ENCODE results near the gene CCDC38. TPM values are rescaled to one million over a fixed set of nuclear protein-coding genes. Genes with fewer than 3 reads are reported as not detected.

CCDC38 gene
- total RNA-seq, 2 donors from 2014 or later = 0.14 to 0.34 TPM

DNA sequence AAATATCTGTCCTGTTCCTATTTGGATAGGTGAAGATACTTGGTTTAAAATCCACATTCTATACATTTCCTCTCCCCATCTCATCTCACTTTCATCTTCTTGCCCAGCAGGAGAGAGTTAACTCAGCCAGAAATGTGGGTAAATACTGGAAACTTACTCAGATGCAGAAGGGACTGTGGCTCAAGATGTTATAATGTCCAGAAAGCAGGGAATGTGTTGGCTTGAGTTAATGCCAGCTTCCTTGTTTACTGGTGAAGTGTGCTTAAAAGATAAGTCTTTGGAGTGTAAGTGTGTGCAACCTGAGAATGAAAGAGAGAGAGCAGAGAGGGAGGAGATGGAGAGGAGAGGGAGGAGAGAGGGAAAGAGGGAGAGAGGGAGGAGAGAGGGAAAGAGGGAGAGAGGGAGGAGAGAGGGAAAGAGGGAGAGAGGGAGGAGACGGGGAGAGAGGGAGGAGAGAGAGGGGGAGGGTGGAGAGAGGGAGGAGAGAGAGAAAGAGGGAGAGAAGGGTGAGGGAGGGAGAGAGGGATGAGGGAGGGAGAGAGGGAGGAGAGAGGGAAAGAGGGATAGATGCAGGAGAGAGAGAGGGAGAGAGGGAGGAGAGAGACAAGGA, 105.7 kb downstream of the CCDC38 start:
- Histone ChIP-seq H3K36me3 (no peaks in the 10 kb centered on the region), H3K27ac (no peak overlapping the region), H3K9me3 (no peaks in the 10 kb centered on the region), H3K4me3 (no peak overlapping the region), H3K27me3 (replicated peaks; ENCODE audit: insufficient read depth) (no peaks in the 10 kb centered on the region), H3K4me1 (replicated peaks) (no peaks in the 10 kb centered on the region)
- TF ChIP-seq POLR2AphosphoS5 (IDR thresholded peaks at IDR 0.05) (no peak), POLR2A (IDR thresholded peaks at IDR 0.05) (no peak)
- TF ChIP-seq, protein P1, sequence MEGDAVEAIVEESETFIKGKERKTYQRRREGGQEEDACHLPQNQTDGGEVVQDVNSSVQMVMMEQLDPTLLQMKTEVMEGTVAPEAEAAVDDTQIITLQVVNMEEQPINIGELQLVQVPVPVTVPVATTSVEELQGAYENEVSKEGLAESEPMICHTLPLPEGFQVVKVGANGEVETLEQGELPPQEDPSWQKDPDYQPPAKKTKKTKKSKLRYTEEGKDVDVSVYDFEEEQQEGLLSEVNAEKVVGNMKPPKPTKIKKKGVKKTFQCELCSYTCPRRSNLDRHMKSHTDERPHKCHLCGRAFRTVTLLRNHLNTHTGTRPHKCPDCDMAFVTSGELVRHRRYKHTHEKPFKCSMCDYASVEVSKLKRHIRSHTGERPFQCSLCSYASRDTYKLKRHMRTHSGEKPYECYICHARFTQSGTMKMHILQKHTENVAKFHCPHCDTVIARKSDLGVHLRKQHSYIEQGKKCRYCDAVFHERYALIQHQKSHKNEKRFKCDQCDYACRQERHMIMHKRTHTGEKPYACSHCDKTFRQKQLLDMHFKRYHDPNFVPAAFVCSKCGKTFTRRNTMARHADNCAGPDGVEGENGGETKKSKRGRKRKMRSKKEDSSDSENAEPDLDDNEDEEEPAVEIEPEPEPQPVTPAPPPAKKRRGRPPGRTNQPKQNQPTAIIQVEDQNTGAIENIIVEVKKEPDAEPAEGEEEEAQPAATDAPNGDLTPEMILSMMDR (IDR thresholded peaks at IDR 0.05) = no peak
- 0% methylated on average over 1 of the region's 1 CpG for WGBS
- DNase-seq (ENCODE audit: low spot score) = no peak
- intact Hi-C loops (cut with DNase I) = no loop called here

- Histone ChIP-seq H3K36me3 (no peaks in the 10 kb centered on the region), H3K27me3 (replicated peaks; ENCODE audit: insufficient read depth) (no peaks in the 10 kb centered on the region), H3K9me3 (no peaks in the 10 kb centered on the region), H3K4me1 (replicated peaks) (no peaks in the 10 kb centered on the region), H3K27ac (no peak overlapping the region), H3K4me3 (no peak overlapping the region)
- intact Hi-C loops (cut with DNase I) = no loop called here
- DNase-seq (ENCODE audit: low spot score) = no peak
- 4% methylated on average over 3 of the region's 3 CpGs for WGBS
- TF ChIP-seq POLR2A (IDR thresholded peaks at IDR 0.05) (no peak), POLR2AphosphoS5 (IDR thresholded peaks at IDR 0.05) (no peak)
- TF ChIP-seq, protein P1 (IDR thresholded peaks at IDR 0.05) = no peak
Observed at GRCh38 chr12:95836185-95836609, 106.2 kb downstream of the CCDC38 start.

DNA sequence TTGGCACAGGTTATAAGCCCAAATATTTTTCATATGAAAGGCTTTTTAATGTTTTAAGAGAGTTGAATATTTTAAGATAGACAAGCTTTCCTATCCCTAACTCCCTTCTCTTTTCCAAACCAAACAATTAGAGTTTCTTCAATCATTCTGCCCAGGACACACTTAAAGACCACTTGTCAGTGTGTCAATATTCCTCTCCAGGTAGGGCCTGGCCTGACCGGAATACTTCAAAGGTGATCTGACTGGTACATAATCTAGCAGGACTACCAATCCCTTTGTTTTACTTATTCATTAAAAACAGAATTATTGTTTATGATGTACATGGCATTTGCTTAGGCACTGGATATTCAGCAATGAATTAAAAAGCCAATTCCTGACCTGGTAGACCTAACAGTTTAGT, 107.8 kb downstream of the CCDC38 start:
- Histone ChIP-seq H3K27ac (no peak overlapping the region), H3K4me3 (no peak overlapping the region), H3K9me3 (no peaks in the 10 kb centered on the region), H3K4me1 (replicated peaks) (no peaks in the 10 kb centered on the region), H3K36me3 (no peaks in the 10 kb centered on the region), H3K27me3 (replicated peaks; ENCODE audit: insufficient read depth) (no peaks in the 10 kb centered on the region)
- WGBS = 69% methylated on average over 1 of the region's 1 CpG
- TF ChIP-seq POLR2A (IDR thresholded peaks at IDR 0.05) (no peak), POLR2AphosphoS5 (IDR thresholded peaks at IDR 0.05) (no peak)
- TF ChIP-seq, protein P1 (IDR thresholded peaks at IDR 0.05) = no peak
- DNase-seq (ENCODE audit: low spot score) = no peak
- intact Hi-C loops (cut with DNase I) = no loop called here

GRCh38 chr12:95830335-95831089, 111.9 kb downstream of the CCDC38 start:
- DNase-seq (ENCODE audit: low spot score) = no peak
- no peak for TF ChIP-seq POLR2AphosphoS5 (IDR thresholded peaks at IDR 0.05)
- Histone ChIP-seq H3K9me3 (no peaks in the 10 kb centered on the region), H3K4me3 (no peak overlapping the region), H3K4me1 (replicated peaks) (no peaks in the 10 kb centered on the region), H3K27ac (no peak overlapping the region), H3K27me3 (replicated peaks; ENCODE audit: insufficient read depth) (no peaks in the 10 kb centered on the region), H3K36me3 (no peaks in the 10 kb centered on the region)
- intact Hi-C loops (cut with DNase I) = no loop called here
- 85% methylated on average over 2 of the region's 2 CpGs for WGBS

DNA sequence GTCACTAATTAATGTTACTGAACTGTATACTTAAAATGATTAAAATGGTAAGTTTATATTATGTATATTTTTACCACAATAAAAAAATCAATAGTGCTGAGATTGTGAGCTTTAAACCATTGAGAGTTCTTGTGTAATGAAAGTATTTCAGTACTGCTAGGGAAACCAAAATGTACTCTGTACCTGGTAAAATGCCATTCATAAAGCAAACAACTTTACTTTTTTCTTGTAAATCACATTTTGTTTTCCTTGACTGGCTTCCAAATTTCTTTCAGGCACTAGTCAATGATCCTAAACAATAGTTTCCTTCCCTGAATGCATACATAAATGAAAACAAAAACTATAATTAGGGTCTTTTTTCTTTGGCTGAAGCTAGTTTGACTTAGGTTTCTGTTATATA, 113.0 kb downstream of the CCDC38 start:
- Histone ChIP-seq H3K27ac (no peak overlapping the region), H3K4me3 (no peak overlapping the region), H3K4me1 (replicated peaks) (no peaks in the 10 kb centered on the region), H3K27me3 (replicated peaks; ENCODE audit: insufficient read depth) (no peaks in the 10 kb centered on the region), H3K36me3 (no peaks in the 10 kb centered on the region), H3K9me3 (no peaks in the 10 kb centered on the region)
- intact Hi-C loops (cut with DNase I) = no loop called here
- no peak for DNase-seq (ENCODE audit: low spot score)
- peak; percentile 73 for TF ChIP-seq POLR2AphosphoS5 (IDR thresholded peaks at IDR 0.05)
- TF ChIP-seq, protein P1 (IDR thresholded peaks at IDR 0.05) = no peak
- no peak for TF ChIP-seq POLR2A (IDR thresholded peaks at IDR 0.05)

All from prostate gland (tissue), 2 donors.